Liver (tissue), 3 donors: ENCODE measurements around the gene THSD4.

ENCODE experiments used
- ATF3 ChIP-seq: IDR thresholded peaks from 2 replicates; pipeline ENCODE4 v1.6.1; 2016; ENCODE audit warnings: antibody characterized with exemption
- CTCF ChIP-seq: fragments of 150-350 bp; IDR thresholded peaks from 2 replicates; pipeline ENCODE4 v1.5.1; 2017; ENCODE audit warnings: improper control_type of control experiment, low read depth, low read length; ENCODE audit not compliant: missing input control
- JUND ChIP-seq, 2 donors: IDR thresholded peaks; 2 replicates each; pipeline ENCODE4 v1.6.1; 2016; ENCODE audit warnings: antibody characterized with exemption in 2 of 2
- MAX ChIP-seq: IDR thresholded peaks from 2 replicates; pipeline ENCODE4 v1.6.1; 2016; ENCODE audit warnings: antibody characterized with exemption
- NR2F2 ChIP-seq: IDR thresholded peaks from 2 replicates; pipeline ENCODE4 v1.6.1; 2016; ENCODE audit warnings: antibody characterized with exemption
- RAD21 ChIP-seq, 2 donors: IDR thresholded peaks; 2 replicates each; pipeline ENCODE4 v1.6.1; 2016; ENCODE audit warnings: antibody characterized with exemption in 2 of 2, mild to moderate bottlenecking in 2 of 2
- REST ChIP-seq: IDR thresholded peaks from 2 replicates; pipeline ENCODE4 v1.6.1; 2016; ENCODE audit warnings: antibody characterized with exemption, mild to moderate bottlenecking
- RXRA ChIP-seq, 2 donors: IDR thresholded peaks; 2 replicates each; pipeline ENCODE4 v1.6.1; 2017 to 2018; ENCODE audit warnings: antibody characterized with exemption in 2 of 2, mild to moderate bottlenecking in 1 of 2
- SP1 ChIP-seq: IDR thresholded peaks from 2 replicates; pipeline ENCODE4 v1.6.1; 2018; ENCODE audit warnings: antibody characterized with exemption, mild to moderate bottlenecking
- TAF1 ChIP-seq: conservative IDR thresholded peaks from 2 replicates; pipeline ENCODE4 v1.6.1; 2016; ENCODE audit warnings: antibody characterized with exemption, mild to moderate bottlenecking
- YY1 ChIP-seq: IDR thresholded peaks from 2 replicates; pipeline ENCODE4 v1.6.1; 2016; ENCODE audit warnings: antibody characterized with exemption, mild to moderate bottlenecking
- ZBTB33 ChIP-seq: IDR thresholded peaks from 2 replicates; pipeline ENCODE4 v1.6.1; 2016; ENCODE audit warnings: antibody characterized with exemption
- donor health status: healthy.
- donor health status: healthy.

- TF ChIP-seq CTCF (no peak), MAX (no peak), ATF3 (no peak), RXRA (IDR thresholded peaks at IDR 0.05) (no peak), REST (no peak), RAD21 (IDR thresholded peaks at IDR 0.05) (no peak), ZBTB33 (no peak), TAF1 (no peak), SP1 (no peak), YY1 (no peak), NR2F2 (no peak), JUND (IDR thresholded peaks at IDR 0.05) (no peak)
Measured at GRCh38 chr15:71312731-71313460, 197.6 kb downstream of the THSD4 start.
